Heart left ventricle (tissue), 16 donors: ENCODE measurements around the gene AHCYL1. TPM values are rescaled to one million over a fixed set of nuclear protein-coding genes. Genes with fewer than 3 reads are reported as not detected.

Experiments
- ATAC-seq, 4 donors: fragments of 200-7000 bp; cut with Tn5 transposase; one replicate each; pipeline ENCODE4 v1.9.1; 2020 to 2022; ENCODE audit warnings: moderate library complexity in 4 of 4, mild to moderate bottlenecking in 3 of 4, moderate number of reproducible peaks in 1 of 4
- DNase-seq, 5 donors: peaks; one replicate each; pipeline ENCODE4 v3.0.0-alpha.2; 2020
- H3K27ac ChIP-seq, 12 donors: fragments of 200-600 bp; sonication (generic) in 4 of 12; one replicate each; pipeline versions ENCODE4 v1.5.0 to v1.8.0; 2016 to 2022; ENCODE audit warnings: mild to moderate bottlenecking in 2 of 12
- H3K27me3 ChIP-seq, 9 donors: fragments of 200-600 bp; sonication (generic) in 2 of 9; one replicate each; pipeline versions ENCODE4 v1.5.1 to v1.8.0; 2016 to 2022; ENCODE audit warnings: mild to moderate bottlenecking in 3 of 9
- H3K36me3 ChIP-seq, 9 donors: fragments of 200-600 bp; sonication (generic) in 2 of 9; one replicate each; pipeline versions ENCODE4 v1.5.0 to v1.8.0; 2018 to 2022; ENCODE audit warnings: mild to moderate bottlenecking in 2 of 9
- H3K4me1 ChIP-seq, 12 donors: fragments of 200-600 bp; sonication (generic) in 4 of 12; one replicate each; pipeline versions ENCODE4 v1.5.0 to v1.8.0; 2016 to 2022; ENCODE audit warnings: mild to moderate bottlenecking in 3 of 12
- H3K4me3 ChIP-seq, 12 donors: fragments of 200-600 bp; sonication (generic) in 4 of 12; one replicate each; pipeline versions ENCODE4 v1.5.0 to v1.8.0; 2017 to 2022; ENCODE audit warnings: mild to moderate bottlenecking in 9 of 12, moderate library complexity in 4 of 12
- H3K9me3 ChIP-seq, 12 donors: fragments of 200-600 bp; sonication (generic) in 4 of 12; one replicate each; pipeline versions ENCODE4 v1.5.0 to v1.8.0; 2016 to 2022; ENCODE audit warnings: mild to moderate bottlenecking in 1 of 12
- POLR2A ChIP-seq, 2 donors: fragments of 450-650 bp; IDR thresholded peaks; one replicate each; pipeline ENCODE4 v1.6.1; 2017; ENCODE audit warnings: antibody characterized with exemption in 2 of 2, mild to moderate bottlenecking in 2 of 2, moderate library complexity in 2 of 2
- WGBS, 4 donors: extraction: QIAGEN DNeasy Blood & Tissue Kit in 2 of 4; methylation state at CpG; one replicate each; pipeline versions ENCODE4 v1.1.5 to v1.1.7; 2013 to 2018; 5-methylcytosine and 5-hydroxymethylcytosine counted together
- intact Hi-C, 10 donors: fragments of 100-400 bp; cut with DNase I; formaldehyde crosslinking; loops; one replicate each; pipeline versions ENCODE4 v1.11.1 to v1.14.2; 2022
- polyA plus RNA-seq, 2 donors: library from polyadenylated mRNA; stranded (reverse); fragments of 200-250 nt; gene quantifications; one replicate each; pipeline ENCODE4 v1.2.3, GENCODE V29; 2013
- total RNA-seq, 9 donors: library from RNA; depleted of rRNA in 2 of 9; stranded (reverse); fragments of >200 nt in 2 of 9; fragmentation: NEBNext Ultra II Directional in 3 of 9; extraction: Animal tissue kit (Norgen Biotek cat#: 25700) in 3 of 9; gene quantifications; one replicate each; pipeline versions ENCODE4 v1.1.0 to v1.2.4, GENCODE V29; 2016 to 2023
- TF ChIP-seq, protein P1 (sequence below), 12 donors: fragments of 200-600 bp; sonication (generic) in 4 of 12; IDR thresholded peaks; one replicate each; pipeline versions ENCODE4 v1.5.0 to v1.8.0; 2018 to 2022; ENCODE audit warnings: antibody characterized with exemption in 12 of 12, mild to moderate bottlenecking in 5 of 12
- donor health status: ischemic (EF 13 %, LVEDD 7.1; RV severe dilation, severe dysfunction).
- donor health status: healthy with polysubstance abuse.
- donor health status: DM: no; HTN: yes; CAD: no.
- donor health status: DM: no; HTN: no; CAD: no.
- donor health status: ischemic (EF 25% LVEDD 6.9; RV normal size, moderate dysfunction).
- donor health status: ischemic (EF 25% LVEDD 5.7; RV mildly dilated, moderate dysfunction).
- donor health status: healthy.
- donor health status: DM: yes; HTN: yes; CAD: no.
- donor health status: ischemic (EF 35%, LVEDD 5.7; RV mildly dilated, moderate dysfunction).
- donor health status: nonischemic (EF 11% LVEDD 7.7; RV severe dilation, severe dysfunction).
- donor health status: DM: yes; HTN: yes; CAD: no.
- donor health status: PGD.
- donor health status: ischemic (EF 29% LVEDD 5.4; RV normal size, mild dysfunction).
- donor health status: nonischemic (EF 23%, LVEDD 6.1; RV moderate dilation, normal function).

The AHCYL1 gene
- total and polyA plus RNA-seq, 11 donors = 23.8 to 56.7 (median 42.1) TPM

DNA sequence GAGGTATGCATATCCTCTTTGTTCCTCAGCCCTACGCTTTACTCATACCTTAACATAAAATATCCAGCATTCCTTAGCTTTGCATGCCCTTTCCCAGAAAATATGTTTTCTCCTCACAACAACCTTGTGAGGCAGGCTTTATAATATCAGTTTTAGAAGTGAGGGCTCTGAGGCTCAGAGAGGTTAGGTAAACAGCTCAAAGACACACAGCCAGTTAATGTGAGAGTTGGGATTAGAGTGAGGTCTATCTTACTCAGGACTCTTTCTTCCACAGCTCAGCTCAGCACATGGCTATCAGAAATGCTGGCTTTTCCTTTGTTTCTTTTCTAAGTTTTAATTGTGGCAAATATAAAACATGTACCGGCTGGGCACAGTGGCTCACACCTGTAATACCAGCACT, 46.0 kb upstream of the AHCYL1 start:
- H3K4me3 ChIP-seq = no peak overlapping the region
- TF ChIP-seq POLR2A (IDR thresholded peaks at IDR 0.05) = no peak
- TF ChIP-seq, protein P1, sequence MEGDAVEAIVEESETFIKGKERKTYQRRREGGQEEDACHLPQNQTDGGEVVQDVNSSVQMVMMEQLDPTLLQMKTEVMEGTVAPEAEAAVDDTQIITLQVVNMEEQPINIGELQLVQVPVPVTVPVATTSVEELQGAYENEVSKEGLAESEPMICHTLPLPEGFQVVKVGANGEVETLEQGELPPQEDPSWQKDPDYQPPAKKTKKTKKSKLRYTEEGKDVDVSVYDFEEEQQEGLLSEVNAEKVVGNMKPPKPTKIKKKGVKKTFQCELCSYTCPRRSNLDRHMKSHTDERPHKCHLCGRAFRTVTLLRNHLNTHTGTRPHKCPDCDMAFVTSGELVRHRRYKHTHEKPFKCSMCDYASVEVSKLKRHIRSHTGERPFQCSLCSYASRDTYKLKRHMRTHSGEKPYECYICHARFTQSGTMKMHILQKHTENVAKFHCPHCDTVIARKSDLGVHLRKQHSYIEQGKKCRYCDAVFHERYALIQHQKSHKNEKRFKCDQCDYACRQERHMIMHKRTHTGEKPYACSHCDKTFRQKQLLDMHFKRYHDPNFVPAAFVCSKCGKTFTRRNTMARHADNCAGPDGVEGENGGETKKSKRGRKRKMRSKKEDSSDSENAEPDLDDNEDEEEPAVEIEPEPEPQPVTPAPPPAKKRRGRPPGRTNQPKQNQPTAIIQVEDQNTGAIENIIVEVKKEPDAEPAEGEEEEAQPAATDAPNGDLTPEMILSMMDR (IDR thresholded peaks at IDR 0.05) = no peak
- WGBS, 4 donors = 96 to 100% (median 98%) methylated on average over 2 of the region's 2 CpGs
- no peak overlapping the region for H3K27ac ChIP-seq
- intact Hi-C loops = no loop called here
- H3K9me3 ChIP-seq = peaks cover 0 to 20% (median 10%) of the 10 kb centered on the region in 12 donors
- DNase-seq = no peak
- ATAC-seq = no peak
- H3K4me1 ChIP-seq = peaks cover 0 to 16% (median 3%) of the 10 kb centered on the region in 12 donors
- H3K36me3 ChIP-seq = no peaks in the 10 kb centered on the region
- H3K27me3 ChIP-seq = no peaks in the 10 kb centered on the region

DNA sequence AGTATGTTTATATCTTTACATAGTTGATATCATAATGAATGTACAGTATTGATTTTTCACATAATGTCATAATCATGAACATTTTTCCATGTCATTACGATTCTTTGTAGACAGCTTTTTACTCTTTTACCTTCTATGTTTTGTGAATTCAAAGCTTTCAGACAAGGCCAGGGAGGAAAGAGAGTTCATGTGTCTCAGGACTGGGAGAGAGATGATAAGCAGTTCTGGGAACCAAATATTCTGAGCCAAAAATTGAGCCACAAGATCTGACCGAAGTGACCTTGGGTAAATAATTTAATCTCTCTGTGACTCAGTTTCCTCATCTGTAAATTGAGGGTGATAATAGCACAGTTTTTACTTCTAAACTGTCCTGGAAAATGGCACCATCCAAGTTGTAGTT, 42.1 kb upstream of the AHCYL1 start:
- no peaks in the 10 kb centered on the region for H3K27me3 ChIP-seq
- ATAC-seq = no peak
- H3K27ac ChIP-seq = no peak overlapping the region
- peaks cover 0 to 12% (median 6%) of the 10 kb centered on the region in 12 donors for H3K9me3 ChIP-seq
- no peak overlapping the region for H3K4me3 ChIP-seq
- 83 to 91% (median 89%) methylated on average over 2 of the region's 2 CpGs for WGBS, 4 donors
- DNase-seq = no peak
- H3K36me3 ChIP-seq = no peaks in the 10 kb centered on the region
- peaks cover 0 to 8% (median under 1%) of the 10 kb centered on the region in 12 donors for H3K4me1 ChIP-seq
- no peak for TF ChIP-seq POLR2A (IDR thresholded peaks at IDR 0.05)
- TF ChIP-seq, protein P1 (IDR thresholded peaks at IDR 0.05) = no peak
- intact Hi-C loops = no loop called here

DNA sequence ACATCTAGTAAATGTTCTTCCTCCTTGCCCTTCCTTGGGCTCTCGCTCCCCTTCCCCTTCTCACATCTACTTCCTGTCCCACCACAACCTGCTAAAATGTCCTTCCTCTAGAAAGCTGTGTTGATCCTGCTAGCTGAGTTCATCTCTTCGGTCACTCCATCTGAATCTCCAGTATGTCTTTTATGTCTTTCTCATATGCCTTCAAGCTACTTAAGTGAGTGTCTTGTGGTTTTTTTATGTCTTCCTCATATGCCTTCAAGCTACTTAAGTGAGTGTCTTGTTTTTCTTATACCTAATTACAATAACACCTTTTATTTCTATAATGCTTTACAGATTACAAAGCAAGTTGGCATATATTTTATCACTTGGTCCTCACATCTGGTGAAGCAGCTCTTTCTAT, 40.0 kb upstream of the AHCYL1 start:
- no peaks in the 10 kb centered on the region for H3K27me3 ChIP-seq
- peaks cover 0 to 15% (median 7%) of the 10 kb centered on the region in 12 donors for H3K4me1 ChIP-seq
- no peak for DNase-seq
- no peak overlapping the region for H3K27ac ChIP-seq
- no peaks in the 10 kb centered on the region for H3K9me3 ChIP-seq
- no peak overlapping the region for H3K4me3 ChIP-seq
- ATAC-seq = no peak
- TF ChIP-seq POLR2A (IDR thresholded peaks at IDR 0.05) = no peak
- TF ChIP-seq, protein P1 (IDR thresholded peaks at IDR 0.05) = no peak
- H3K36me3 ChIP-seq = no peaks in the 10 kb centered on the region
- WGBS, 4 donors = 90 to 94% (median 93%) methylated on average over 2 of the region's 2 CpGs
- intact Hi-C loops = no loop called here

DNA sequence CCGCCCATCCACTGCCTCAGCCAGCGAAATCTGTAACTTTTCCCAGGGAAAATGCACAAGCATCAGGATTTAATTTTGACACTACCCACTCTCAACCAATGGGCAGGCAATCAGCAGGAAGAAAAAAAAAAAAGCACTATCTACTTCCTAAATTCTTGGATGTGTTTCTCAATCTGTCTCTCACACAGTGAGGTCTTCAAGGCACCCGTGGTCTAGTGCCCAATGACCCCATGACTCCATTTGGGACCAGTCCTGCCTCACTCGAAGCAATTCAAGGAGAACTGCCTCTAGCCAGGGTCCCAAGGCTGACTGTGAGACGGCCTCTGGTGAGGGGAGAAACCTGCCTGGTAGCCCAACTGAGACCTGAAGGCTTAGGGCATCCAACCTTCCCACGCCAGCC, 38.1 kb upstream of the AHCYL1 start:
- intact Hi-C loops = no loop called here
- H3K9me3 ChIP-seq = no peaks in the 10 kb centered on the region
- no peaks in the 10 kb centered on the region for H3K36me3 ChIP-seq
- TF ChIP-seq, protein P1 (IDR thresholded peaks at IDR 0.05) = no peak
- no peak for TF ChIP-seq POLR2A (IDR thresholded peaks at IDR 0.05)
- no peak overlapping the region for H3K4me3 ChIP-seq
- DNase-seq (no peak), ATAC-seq (no peak)
- H3K27ac ChIP-seq = no peak overlapping the region
- WGBS, 4 donors = 84 to 92% (median 84%) methylated on average over 6 of the region's 6 CpGs
- H3K4me1 ChIP-seq = peaks cover 0 to 15% (median 7%) of the 10 kb centered on the region in 12 donors
- H3K27me3 ChIP-seq = no peaks in the 10 kb centered on the region
